Measurements from ENCODE around the gene PIN1.
A peak's percentile ranks its signal among the peaks of the same experiment; 100 is the strongest.
"Not testable (repeated sequence)": the region's sequence is repeated elsewhere in the genome, so short reads cannot be mapped to it uniquely, and the experiment has no call there.

The PIN1 gene

GRCh38 chr19:9834726-9835506, at the start of gene PIN1:
PIN1 (plus strand) TSS chr19:9835318; CDS start chr19:9835345, 27 bp downstream.
- DNase-seq (ENCODE audit: low read depth, low spot score), result peak; percentile 96

GRCh38 chr19:9785367-9786331, 49.5 kb upstream of the PIN1 start:
- peak; percentile 86 for DNase-seq (ENCODE audit: low read depth, low spot score)

- DNase-seq (ENCODE audit: low read depth, low spot score), result no peak
Measured at GRCh38 chr19:9786342-9786741, 48.8 kb upstream of the PIN1 start.

GRCh38 chr19:9786819-9787218, 48.3 kb upstream of the PIN1 start:
- DNase-seq (ENCODE audit: low read depth, low spot score), result no peak

GRCh38 chr19:9788604-9789003, 46.5 kb upstream of the PIN1 start:
- DNase-seq (ENCODE audit: low read depth, low spot score), result not testable (repeated sequence)

GRCh38 chr19:9789066-9789465, 46.1 kb upstream of the PIN1 start:
- DNase-seq (ENCODE audit: low read depth, low spot score), result no peak

GRCh38 chr19:9789579-9789978, 45.5 kb upstream of the PIN1 start:
- not testable (repeated sequence) for DNase-seq (ENCODE audit: low read depth, low spot score)

GRCh38 chr19:9791073-9791367, 44.1 kb upstream of the PIN1 start:
- not testable (repeated sequence) for DNase-seq (ENCODE audit: low read depth, low spot score)

- peak; percentile 80 for DNase-seq (ENCODE audit: low read depth, low spot score)
Measured at GRCh38 chr19:9791552-9792205, 43.4 kb upstream of the PIN1 start.

GRCh38 chr19:9792206-9793070, 42.7 kb upstream of the PIN1 start:
- DNase-seq (ENCODE audit: low read depth, low spot score), result peak; percentile 84

GRCh38 chr19:9793071-9793591, 42.0 kb upstream of the PIN1 start:
- DNase-seq (ENCODE audit: low read depth, low spot score), result no peak

- peak; percentile 78 for DNase-seq (ENCODE audit: low read depth, low spot score)
Measured at GRCh38 chr19:9796113-9796773, 38.9 kb upstream of the PIN1 start.

GRCh38 chr19:9797871-9798270, 37.2 kb upstream of the PIN1 start:
- no peak for DNase-seq (ENCODE audit: low read depth, low spot score)

- no peak for DNase-seq (ENCODE audit: low read depth, low spot score)
Measured at GRCh38 chr19:9799162-9799561, 36.0 kb upstream of the PIN1 start.

- DNase-seq (ENCODE audit: low read depth, low spot score), result no peak
Measured at GRCh38 chr19:9801976-9802375, 33.1 kb upstream of the PIN1 start.

- no peak for DNase-seq (ENCODE audit: low read depth, low spot score)
Measured at GRCh38 chr19:9806803-9807202, 28.3 kb upstream of the PIN1 start.

GRCh38 chr19:9808855-9809824, 26.0 kb upstream of the PIN1 start:
- no peak for DNase-seq (ENCODE audit: low read depth, low spot score)

GRCh38 chr19:9811139-9811538, 24.0 kb upstream of the PIN1 start:
- no peak for DNase-seq (ENCODE audit: low read depth, low spot score)

GRCh38 chr19:9818175-9818733, 16.9 kb upstream of the PIN1 start:
- no peak for DNase-seq (ENCODE audit: low read depth, low spot score)
